CD4-positive, alpha-beta T cell treated with Interleukin-4 for 4 hours (primary cell): Measurements from ENCODE around the gene TAAR8.
A peak's percentile ranks its signal among the peaks of the same experiment; 100 is the strongest.
"Not testable (repeated sequence)": the region's sequence is repeated elsewhere in the genome, so short reads cannot be mapped to it uniquely, and the experiment has no call there.

Source experiments
- DNase-seq: peaks from one replicate; pipeline ENCODE4 v3.0.0-alpha.2; 2020

TAAR8 gene

GRCh38 chr6:132552372-132552771 lies at the start of gene TAAR8:
TSS of gene TAAR8 (plus strand) at chr6:132552672. CDS start at chr6:132552693, 21 bp downstream.
- no peak for DNase-seq

GRCh38 chr6:132504757-132505156 lies 47.7 kb upstream of the TAAR8 start:
- DNase-seq, result no peak

- DNase-seq, result no peak
These were observed 47.3 kb upstream of the TAAR8 start for GRCh38 chr6:132505158-132505557.

- DNase-seq, result no peak
These were observed 46.0 kb upstream of the TAAR8 start for GRCh38 chr6:132506461-132506860.

- DNase-seq, result no peak
These were observed 45.3 kb upstream of the TAAR8 start for GRCh38 chr6:132506869-132507808.

- DNase-seq, result no peak
These were observed 41.2 kb upstream of the TAAR8 start for GRCh38 chr6:132511210-132511830.

- no peak for DNase-seq
These were observed 40.6 kb upstream of the TAAR8 start for GRCh38 chr6:132511831-132512220.

GRCh38 chr6:132512342-132512637 lies 40.2 kb upstream of the TAAR8 start:
- DNase-seq, result no peak

- peak; percentile 88 for DNase-seq
These were observed 39.5 kb upstream of the TAAR8 start, which contains the start of gene STX7 for GRCh38 chr6:132512638-132513632. TSS of gene STX7 (minus strand) at chr6:132513116. CDS start at chr6:132503530, 9,586 bp downstream.

GRCh38 chr6:132513831-132514545 lies 38.5 kb upstream of the TAAR8 start:
- DNase-seq, result no peak

- DNase-seq, result no peak
These were observed 37.1 kb upstream of the TAAR8 start for GRCh38 chr6:132515386-132515785.

- no peak for DNase-seq
These were observed 31.5 kb upstream of the TAAR8 start for GRCh38 chr6:132520953-132521352.

- no peak for DNase-seq
These were observed 27.8 kb upstream of the TAAR8 start for GRCh38 chr6:132524646-132525045.

GRCh38 chr6:132525866-132526265 lies 26.6 kb upstream of the TAAR8 start:
- no peak for DNase-seq

- DNase-seq, result no peak
These were observed 26.0 kb upstream of the TAAR8 start for GRCh38 chr6:132526461-132526860.

- no peak for DNase-seq
These were observed 24.7 kb upstream of the TAAR8 start for GRCh38 chr6:132527791-132528190.

- DNase-seq, result peak; percentile 74
These were observed 22.0 kb upstream of the TAAR8 start for GRCh38 chr6:132530293-132530974.

GRCh38 chr6:132534546-132534945 lies 17.9 kb upstream of the TAAR8 start:
- not testable (repeated sequence) for DNase-seq

- DNase-seq, result no peak
These were observed 15.3 kb upstream of the TAAR8 start for GRCh38 chr6:132537145-132537544.

GRCh38 chr6:132537977-132538376 lies 14.5 kb upstream of the TAAR8 start, which contains the start of gene TAAR9:
TSS of gene TAAR9 (plus strand) at chr6:132538277. CDS start at chr6:132538290, 13 bp downstream.
- DNase-seq, result no peak

GRCh38 chr6:132544826-132545225 lies 7.6 kb upstream of the TAAR8 start:
- no peak for DNase-seq
